SK-N-SH (cell line): ENCODE results near the gene OR51D1.

ENCODE experiments used
- FOXM1 ChIP-seq: IDR thresholded peaks from 2 replicates; pipeline ENCODE4 v1.4.0; 2012; ENCODE audit warnings: low read depth, mild to moderate bottlenecking
- GABPA ChIP-seq: IDR thresholded peaks from 2 replicates; pipeline ENCODE4 v1.4.0; 2012; ENCODE audit warnings: low read depth, mild to moderate bottlenecking
- JUND ChIP-seq: IDR thresholded peaks from 2 replicates; pipeline ENCODE4 v1.4.0; 2012
- MEF2A ChIP-seq: IDR thresholded peaks from 2 replicates; pipeline ENCODE4 v1.4.0; 2012; ENCODE audit warnings: low read depth, borderline replicate concordance
- POLR2AphosphoS5 ChIP-seq: IDR thresholded peaks from 2 replicates; pipeline ENCODE4 v1.6.1; 2012; ENCODE audit warnings: low read depth, low read length
- RXRA ChIP-seq: IDR thresholded peaks from 2 replicates; pipeline ENCODE4 v1.4.0; 2012; ENCODE audit warnings: low read depth, mild to moderate bottlenecking, borderline replicate concordance
- SMC3 ChIP-seq: IDR thresholded peaks from 2 replicates; pipeline ENCODE4 v1.6.1; 2012; ENCODE audit warnings: low read depth, low read length, improper control_type of control experiment
- TAF1 ChIP-seq: IDR thresholded peaks from 2 replicates; pipeline ENCODE4 v1.6.1; 2012; ENCODE audit warnings: low read depth, mild to moderate bottlenecking, low read length, moderate library complexity, borderline replicate concordance
- TEAD4 ChIP-seq: IDR thresholded peaks from 2 replicates; pipeline ENCODE4 v1.4.0; 2012; ENCODE audit warnings: mild to moderate bottlenecking, borderline replicate concordance; ENCODE audit not compliant: insufficient read depth
- TF ChIP-seq, protein P1 (sequence below): fragments of 200-600 bp; sonication (generic); IDR thresholded peaks from 2 replicates; pipeline ENCODE4 v1.6.1; 2017; ENCODE audit warnings: antibody characterized with exemption, mild to moderate bottlenecking, moderate library complexity
- TF ChIP-seq, protein P2 (sequence below): IDR thresholded peaks from 2 replicates; pipeline ENCODE4 v1.4.0; 2012; ENCODE audit warnings: low read depth, borderline replicate concordance

DNA sequence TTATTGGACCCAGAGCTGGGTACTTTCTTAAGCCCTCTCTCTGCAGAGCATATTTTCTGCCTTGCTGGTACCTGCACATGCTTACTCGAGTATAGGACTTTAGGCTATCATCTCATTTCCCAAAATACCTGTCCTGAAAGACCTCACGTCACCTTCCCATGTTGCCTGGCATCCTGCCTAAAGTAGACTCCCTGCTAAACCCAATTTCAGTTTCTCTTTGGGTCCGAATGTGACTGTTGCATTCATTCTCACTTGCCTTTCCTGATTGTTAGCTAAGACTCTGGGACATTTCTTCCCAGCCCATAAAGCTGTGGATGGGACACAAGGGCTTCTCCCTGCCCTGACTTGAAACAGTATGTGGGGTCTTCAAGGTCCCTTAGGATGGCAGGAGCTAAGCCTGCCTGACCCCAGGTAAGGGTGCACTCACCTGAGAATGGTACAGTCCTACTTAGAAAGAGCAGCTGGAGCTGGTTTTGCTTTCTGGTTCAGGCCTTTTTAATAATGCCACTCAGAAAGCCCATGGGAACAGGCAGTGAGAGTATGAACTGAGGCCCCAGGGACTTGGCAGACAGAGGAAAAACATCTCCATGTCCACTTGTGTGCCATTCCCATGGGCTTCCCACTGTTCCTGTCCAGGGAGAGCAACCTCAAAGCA lies 47.5 kb downstream of the OR51D1 start:
- no peak for TF ChIP-seq RXRA
- TF ChIP-seq, protein P1, sequence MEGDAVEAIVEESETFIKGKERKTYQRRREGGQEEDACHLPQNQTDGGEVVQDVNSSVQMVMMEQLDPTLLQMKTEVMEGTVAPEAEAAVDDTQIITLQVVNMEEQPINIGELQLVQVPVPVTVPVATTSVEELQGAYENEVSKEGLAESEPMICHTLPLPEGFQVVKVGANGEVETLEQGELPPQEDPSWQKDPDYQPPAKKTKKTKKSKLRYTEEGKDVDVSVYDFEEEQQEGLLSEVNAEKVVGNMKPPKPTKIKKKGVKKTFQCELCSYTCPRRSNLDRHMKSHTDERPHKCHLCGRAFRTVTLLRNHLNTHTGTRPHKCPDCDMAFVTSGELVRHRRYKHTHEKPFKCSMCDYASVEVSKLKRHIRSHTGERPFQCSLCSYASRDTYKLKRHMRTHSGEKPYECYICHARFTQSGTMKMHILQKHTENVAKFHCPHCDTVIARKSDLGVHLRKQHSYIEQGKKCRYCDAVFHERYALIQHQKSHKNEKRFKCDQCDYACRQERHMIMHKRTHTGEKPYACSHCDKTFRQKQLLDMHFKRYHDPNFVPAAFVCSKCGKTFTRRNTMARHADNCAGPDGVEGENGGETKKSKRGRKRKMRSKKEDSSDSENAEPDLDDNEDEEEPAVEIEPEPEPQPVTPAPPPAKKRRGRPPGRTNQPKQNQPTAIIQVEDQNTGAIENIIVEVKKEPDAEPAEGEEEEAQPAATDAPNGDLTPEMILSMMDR: no peak
- TF ChIP-seq, protein P2, sequence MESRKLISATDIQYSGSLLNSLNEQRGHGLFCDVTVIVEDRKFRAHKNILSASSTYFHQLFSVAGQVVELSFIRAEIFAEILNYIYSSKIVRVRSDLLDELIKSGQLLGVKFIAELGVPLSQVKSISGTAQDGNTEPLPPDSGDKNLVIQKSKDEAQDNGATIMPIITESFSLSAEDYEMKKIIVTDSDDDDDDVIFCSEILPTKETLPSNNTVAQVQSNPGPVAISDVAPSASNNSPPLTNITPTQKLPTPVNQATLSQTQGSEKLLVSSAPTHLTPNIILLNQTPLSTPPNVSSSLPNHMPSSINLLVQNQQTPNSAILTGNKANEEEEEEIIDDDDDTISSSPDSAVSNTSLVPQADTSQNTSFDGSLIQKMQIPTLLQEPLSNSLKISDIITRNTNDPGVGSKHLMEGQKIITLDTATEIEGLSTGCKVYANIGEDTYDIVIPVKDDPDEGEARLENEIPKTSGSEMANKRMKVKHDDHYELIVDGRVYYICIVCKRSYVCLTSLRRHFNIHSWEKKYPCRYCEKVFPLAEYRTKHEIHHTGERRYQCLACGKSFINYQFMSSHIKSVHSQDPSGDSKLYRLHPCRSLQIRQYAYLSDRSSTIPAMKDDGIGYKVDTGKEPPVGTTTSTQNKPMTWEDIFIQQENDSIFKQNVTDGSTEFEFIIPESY: no peak
- no peak for TF ChIP-seq SMC3
- TF ChIP-seq FOXM1: no peak
- TF ChIP-seq GABPA: no peak
- no peak for TF ChIP-seq JUND
- no peak for TF ChIP-seq POLR2AphosphoS5
- no peak for TF ChIP-seq TAF1
- TF ChIP-seq TEAD4: no peak
- no peak for TF ChIP-seq MEF2A
